Measurements from ENCODE around the gene OR2AE1. TPM values are rescaled to one million over a fixed set of nuclear protein-coding genes. Genes with fewer than 3 reads are reported as not detected.

The OR2AE1 gene
- total RNA-seq, 1 experiment from 2014 or later: not detected

DNA sequence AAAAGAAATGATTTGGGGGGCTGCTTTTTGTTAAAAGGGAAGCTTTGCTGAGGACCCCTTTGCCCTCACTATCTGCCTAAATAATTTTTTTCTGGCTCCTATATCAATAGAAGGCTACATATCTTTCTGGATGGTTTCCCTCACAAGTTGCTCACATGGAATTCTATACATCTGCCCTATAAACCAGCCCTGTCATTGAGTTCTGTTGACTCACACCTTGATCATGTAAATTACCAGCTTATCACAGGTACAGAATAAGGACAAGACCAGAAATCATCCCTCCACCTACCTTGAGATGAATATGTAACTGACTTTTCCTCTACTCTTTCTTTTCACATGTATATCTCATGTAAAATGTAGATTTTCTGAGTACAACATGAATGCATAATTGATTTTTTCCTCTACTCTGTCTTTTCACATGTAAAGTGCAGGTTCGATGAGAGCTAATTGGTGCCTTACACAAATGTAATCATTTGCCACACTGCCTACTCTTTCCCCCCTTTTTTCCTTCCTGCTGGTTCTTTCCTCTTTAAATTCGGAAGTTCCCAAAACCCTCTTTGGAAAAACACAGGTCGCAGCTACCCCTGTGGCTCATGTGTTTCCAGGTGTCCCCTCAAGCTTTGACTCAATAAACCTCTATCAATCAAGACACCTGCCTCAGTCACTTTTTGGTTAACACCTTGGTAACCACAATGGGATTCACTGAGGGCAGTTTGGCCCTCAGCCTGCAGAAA is 36.5 kb downstream of the OR2AE1 start:
- DNase-seq (ENCODE audit: low read depth in 1 of 2, low spot score in 2 of 2): no peak
- Histone ChIP-seq H3K4me1 (replicated peaks) (no peaks in the 10 kb centered on the region), H3K27ac (no peak overlapping the region), H3K4me3 (no peak overlapping the region), H3K27me3 (replicated peaks) (peaks cover 16% of the 10 kb centered on the region), H3K36me3 (no peaks in the 10 kb centered on the region), H3K9me3 (replicated peaks) (no peaks in the 10 kb centered on the region)

DNA sequence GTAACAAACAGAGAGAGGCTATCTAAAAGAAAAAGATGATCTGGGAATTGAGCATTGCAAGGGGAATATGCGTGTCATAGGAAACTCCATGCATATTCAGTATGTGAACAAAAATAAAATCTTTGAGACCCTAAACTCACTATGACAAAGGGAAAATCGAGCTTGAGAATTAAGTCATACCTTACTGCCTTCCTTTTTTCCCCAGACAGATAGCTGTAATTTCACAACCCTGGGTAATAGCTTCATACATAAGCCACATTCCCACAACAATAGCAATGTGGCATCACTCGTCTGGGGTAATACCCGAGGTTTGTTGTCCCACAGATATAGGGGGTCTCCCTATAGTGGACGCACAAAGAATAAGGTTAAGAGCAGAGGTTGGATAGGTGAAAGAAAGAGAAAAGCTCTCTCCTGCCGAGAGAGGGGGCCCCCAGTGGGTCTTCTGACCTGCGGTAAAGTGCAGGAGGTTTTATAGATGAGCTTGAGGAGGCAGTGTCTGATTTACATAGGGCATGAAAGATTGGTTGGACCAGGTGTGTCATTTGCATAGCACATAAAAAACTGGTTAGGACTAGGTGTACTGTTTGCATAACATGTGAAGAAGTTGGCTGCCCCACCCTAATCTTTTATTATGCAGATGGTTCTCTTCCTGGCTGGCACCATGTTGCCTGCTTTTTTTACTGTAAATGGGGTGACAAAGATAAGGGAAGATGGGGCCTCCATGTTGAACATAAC is 37.4 kb downstream of the OR2AE1 start:
- DNase-seq (ENCODE audit: low read depth in 1 of 2, low spot score in 2 of 2): no peak
- Histone ChIP-seq H3K27me3 (replicated peaks) (peaks cover 16% of the 10 kb centered on the region), H3K4me1 (replicated peaks) (no peaks in the 10 kb centered on the region), H3K36me3 (no peaks in the 10 kb centered on the region), H3K9me3 (replicated peaks) (no peaks in the 10 kb centered on the region), H3K27ac (no peak overlapping the region), H3K4me3 (no peak overlapping the region)

DNA sequence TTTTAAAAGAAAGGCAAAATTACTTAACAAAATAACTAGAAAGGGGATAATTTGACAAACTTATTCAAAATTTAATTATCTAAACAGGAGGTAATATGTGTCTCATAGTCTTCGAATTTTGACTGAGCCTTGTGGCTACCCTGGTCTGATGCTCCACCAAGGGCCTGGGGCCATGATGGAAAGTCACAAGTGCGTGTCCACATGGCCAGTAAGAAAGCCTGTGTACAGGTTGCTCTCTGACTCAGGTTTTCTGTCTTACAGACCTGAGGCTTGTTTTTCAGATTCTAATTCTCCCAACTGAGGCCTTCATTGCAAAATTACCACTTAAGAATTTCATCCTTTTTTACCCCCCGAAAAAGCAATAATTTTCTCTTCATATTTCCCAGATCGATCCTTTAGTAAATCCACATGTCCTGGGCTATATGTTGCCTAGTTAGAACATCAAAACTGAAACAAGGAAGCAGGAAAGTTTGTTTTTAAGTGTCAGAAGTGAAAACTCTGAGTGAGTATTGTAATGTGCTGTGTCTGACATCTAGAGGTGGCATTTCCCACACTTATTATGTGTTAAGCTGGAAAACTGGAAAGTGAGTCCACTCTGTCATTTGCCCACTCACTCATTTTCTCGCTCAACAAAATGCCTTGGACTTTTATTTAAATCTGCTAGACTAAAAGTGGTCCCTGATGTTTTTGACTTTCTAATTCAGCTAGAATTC is 39.0 kb downstream of the OR2AE1 start:
- no peak overlapping the region for H3K4me3 ChIP-seq
- DNase-seq (ENCODE audit: low read depth in 1 of 2, low spot score in 2 of 2): no peak
- no peaks in the 10 kb centered on the region for H3K36me3 ChIP-seq
- H3K27me3 ChIP-seq (replicated peaks): peaks cover 20% of the 10 kb centered on the region; the same call in 1 of the 2 replicates
- H3K27ac ChIP-seq: no peak overlapping the region
- H3K4me1 ChIP-seq (replicated peaks): no peaks in the 10 kb centered on the region
- no peaks in the 10 kb centered on the region for H3K9me3 ChIP-seq (replicated peaks)

DNA sequence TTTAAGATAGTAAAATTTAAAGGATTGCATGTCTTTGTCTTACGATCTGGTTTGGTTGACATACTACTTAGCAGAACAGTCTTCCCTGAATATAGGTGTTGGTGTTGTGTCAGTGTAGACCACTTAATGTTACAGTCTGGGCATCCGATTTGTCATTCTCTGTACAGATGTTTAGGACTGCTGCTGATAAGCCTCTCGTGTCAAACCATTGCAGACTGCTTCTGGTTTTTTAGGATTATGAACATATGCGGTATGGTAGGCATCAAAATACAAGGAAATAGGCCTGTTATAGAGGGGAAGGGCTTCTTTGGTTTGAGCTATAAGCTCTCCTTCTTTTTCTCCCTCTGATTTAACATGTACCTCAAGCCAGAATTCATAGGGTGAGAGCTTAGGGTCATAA is 41.6 kb downstream of the OR2AE1 start:
- H3K27ac ChIP-seq: no peak overlapping the region
- DNase-seq (ENCODE audit: low read depth in 1 of 2, low spot score in 2 of 2): no peak
- H3K4me1 ChIP-seq (replicated peaks): no peaks in the 10 kb centered on the region
- H3K36me3 ChIP-seq: no peaks in the 10 kb centered on the region
- H3K4me3 ChIP-seq: no peak overlapping the region
- H3K9me3 ChIP-seq (replicated peaks): no peaks in the 10 kb centered on the region
- peaks cover 17% of the 10 kb centered on the region; the same call in 1 of the 2 replicates for H3K27me3 ChIP-seq (replicated peaks)

DNA sequence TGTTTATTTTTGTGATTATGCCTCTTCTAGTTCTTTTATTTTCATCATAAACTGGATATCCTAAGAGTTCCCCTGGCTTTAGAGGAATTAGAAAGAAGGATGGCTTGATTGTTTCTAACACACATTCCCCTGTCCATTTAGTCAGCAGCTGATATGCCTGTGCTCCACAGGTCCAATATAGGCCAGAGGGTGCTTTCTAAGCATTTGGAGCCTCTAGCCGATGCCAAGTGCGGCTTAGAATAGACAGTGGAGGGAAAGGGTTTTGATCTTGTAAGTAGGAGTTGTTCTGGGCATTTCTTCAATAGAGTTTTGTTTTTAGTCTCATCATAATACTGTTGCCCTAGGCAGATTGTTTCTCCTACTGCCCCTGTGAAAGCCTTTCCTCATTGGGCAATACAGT is 42.5 kb downstream of the OR2AE1 start:
- Histone ChIP-seq H3K4me1 (replicated peaks) (no peaks in the 10 kb centered on the region), H3K27ac (no peak overlapping the region), H3K36me3 (no peaks in the 10 kb centered on the region), H3K27me3 (replicated peaks) (peaks cover 16% of the 10 kb centered on the region), H3K9me3 (replicated peaks) (no peaks in the 10 kb centered on the region), H3K4me3 (no peak overlapping the region)
- no peak for DNase-seq (ENCODE audit: low read depth in 1 of 2, low spot score in 2 of 2)

DNA sequence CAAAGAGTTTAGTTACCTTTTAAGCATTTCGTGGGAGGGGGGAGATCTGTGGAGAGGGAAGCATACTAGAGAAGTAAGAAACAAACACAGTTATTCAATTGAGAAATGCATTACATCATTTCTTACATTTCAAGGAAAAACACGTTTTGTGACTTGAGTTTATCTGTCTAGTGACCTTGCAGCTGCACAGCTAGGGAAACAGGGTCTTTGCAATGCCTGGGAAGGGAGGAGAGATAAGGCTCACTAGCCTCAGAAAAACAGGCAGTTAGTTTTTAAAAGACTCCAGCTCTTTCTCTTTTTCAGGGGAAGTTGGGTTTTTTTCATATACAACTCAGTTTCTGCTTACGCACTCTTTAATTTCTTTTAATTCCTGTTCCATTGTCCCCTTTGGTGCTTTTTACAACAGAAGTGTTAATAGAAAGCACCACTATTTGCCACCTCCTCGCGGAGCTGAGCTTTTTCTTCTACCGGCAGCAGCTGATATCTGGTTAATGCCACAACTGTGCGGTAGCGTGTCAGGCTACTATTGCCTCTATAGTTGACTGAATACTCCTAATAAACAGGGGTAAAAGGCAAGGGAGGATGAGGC is 43.5 kb downstream of the OR2AE1 start:
- no peak overlapping the region for H3K27ac ChIP-seq
- no peak for DNase-seq (ENCODE audit: low read depth in 1 of 2, low spot score in 2 of 2)
- no peaks in the 10 kb centered on the region for H3K36me3 ChIP-seq
- no peak overlapping the region for H3K4me3 ChIP-seq
- no peaks in the 10 kb centered on the region for H3K4me1 ChIP-seq (replicated peaks)
- H3K9me3 ChIP-seq (replicated peaks): no peaks in the 10 kb centered on the region
- peaks cover 10% of the 10 kb centered on the region for H3K27me3 ChIP-seq (replicated peaks)

DNA sequence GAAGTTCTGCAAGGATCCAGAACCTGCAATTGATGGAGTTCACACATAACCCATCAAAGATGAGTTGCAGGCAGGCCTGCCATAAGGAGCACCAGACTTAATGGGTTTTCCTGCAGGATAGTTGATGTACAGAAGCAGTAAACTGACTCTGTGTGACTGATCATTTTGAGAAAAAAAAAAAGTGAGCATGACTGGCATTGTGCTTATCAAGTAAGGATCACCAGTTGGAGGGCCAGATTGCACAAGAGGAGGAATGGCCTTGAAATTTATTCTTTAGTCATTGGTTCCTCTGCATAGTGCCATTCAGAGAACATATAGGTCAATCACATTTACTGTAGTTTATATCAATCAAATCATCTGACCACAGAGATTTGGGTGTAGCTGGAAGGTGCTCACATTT is 45.2 kb downstream of the OR2AE1 start:
- Histone ChIP-seq H3K9me3 (replicated peaks) (no peaks in the 10 kb centered on the region), H3K4me1 (replicated peaks) (no peaks in the 10 kb centered on the region), H3K4me3 (no peak overlapping the region), H3K27ac (no peak overlapping the region), H3K27me3 (replicated peaks) (peaks cover 10% of the 10 kb centered on the region; the same call in 1 of the 2 replicates), H3K36me3 (no peaks in the 10 kb centered on the region)
- no peak for DNase-seq (ENCODE audit: low read depth in 1 of 2, low spot score in 2 of 2)

DNA sequence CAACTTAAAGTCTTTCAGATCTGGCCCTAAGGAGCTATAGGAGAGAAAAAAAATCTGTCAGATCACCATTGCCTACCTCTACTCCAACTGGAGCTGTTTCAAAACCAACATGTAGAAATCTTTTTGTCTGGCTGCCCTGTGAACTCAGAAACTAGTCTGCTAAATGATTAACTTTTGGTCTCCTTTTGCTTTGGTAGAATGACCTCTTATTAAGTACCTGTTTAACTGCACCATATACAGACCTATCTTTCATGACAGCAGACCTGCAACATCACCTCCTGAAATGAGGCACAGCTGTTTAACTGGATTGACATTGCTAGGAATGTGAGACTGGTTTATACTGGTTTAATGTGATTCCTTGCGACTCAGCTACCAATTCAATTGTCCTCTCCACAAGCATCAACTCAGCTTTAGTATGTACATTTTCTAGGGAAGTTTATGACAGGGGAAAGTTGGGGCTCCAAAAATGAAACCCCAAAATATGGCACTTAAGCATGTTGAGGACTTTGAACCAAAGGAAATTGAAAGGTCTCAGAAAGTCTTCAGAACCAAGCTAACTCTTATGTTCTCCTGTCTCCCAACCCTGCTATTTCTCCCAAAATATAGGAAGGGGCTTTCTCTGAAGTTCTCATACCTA is 47.2 kb downstream of the OR2AE1 start:
- no peak for DNase-seq (ENCODE audit: low read depth in 1 of 2, low spot score in 2 of 2)
- Histone ChIP-seq H3K4me1 (replicated peaks) (no peaks in the 10 kb centered on the region), H3K9me3 (replicated peaks) (no peaks in the 10 kb centered on the region), H3K27ac (no peak overlapping the region), H3K36me3 (no peaks in the 10 kb centered on the region), H3K27me3 (replicated peaks) (peaks cover 11% of the 10 kb centered on the region; the same call in 1 of the 2 replicates), H3K4me3 (no peak overlapping the region)

DNA sequence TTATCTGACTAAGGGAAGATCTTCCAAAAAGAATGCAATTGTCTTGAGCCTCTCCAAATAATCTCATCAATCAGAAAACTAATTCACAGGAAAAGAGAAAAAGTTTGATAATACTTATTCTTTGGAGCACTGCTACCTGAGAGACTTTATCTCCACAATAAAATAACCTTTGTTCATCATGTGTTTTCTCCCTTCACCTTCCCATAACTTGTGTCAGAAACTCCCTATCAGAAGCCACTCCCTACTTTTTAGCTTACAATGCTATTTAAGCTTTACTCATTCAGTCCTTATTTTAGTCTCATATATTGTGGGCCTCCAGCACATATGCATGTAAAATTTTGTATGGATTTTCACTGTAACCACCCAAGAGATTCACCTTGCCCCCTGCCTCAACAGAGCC is 48.0 kb downstream of the OR2AE1 start:
- no peak for DNase-seq (ENCODE audit: low read depth in 1 of 2, low spot score in 2 of 2)
- Histone ChIP-seq H3K9me3 (replicated peaks) (no peaks in the 10 kb centered on the region), H3K36me3 (no peaks in the 10 kb centered on the region), H3K4me1 (replicated peaks) (no peaks in the 10 kb centered on the region), H3K4me3 (no peak overlapping the region), H3K27me3 (replicated peaks) (peaks cover 11% of the 10 kb centered on the region; the same call in 1 of the 2 replicates), H3K27ac (no peak overlapping the region)

DNA sequence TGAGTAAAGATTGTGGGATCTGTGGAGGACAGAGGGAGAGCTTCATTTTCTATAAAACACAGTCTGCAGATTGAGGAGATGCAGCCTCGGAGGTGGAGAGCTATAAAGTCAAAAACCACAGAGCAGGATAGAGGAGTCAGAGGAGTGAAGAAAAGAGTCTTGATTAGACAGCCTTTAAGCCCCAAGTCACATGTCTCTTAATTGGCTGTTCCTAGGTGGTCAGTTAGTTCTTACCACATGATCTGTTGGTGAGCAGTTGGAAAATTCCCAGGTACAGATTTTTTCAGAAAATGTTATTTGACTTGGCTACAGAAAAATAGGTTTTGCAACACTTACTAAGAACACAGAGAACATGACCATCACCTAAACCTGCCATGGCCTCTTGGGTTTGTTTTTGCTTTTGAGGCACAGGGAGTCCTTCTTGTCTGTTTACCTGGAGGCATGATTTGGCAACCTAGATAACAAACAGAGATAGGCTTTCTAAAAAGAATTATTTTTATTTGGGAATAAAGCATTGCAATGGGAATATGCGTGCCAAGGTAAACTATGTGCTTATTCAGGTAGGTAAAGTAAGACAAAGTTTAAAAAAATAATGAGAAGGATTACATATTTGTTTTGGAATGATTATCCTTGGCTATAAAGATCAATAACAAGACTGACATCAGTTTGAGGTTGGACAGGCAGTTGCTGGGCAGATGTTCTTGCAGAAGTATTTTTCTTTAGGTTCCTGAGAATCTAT is 49.6 kb downstream of the OR2AE1 start:
- DNase-seq (ENCODE audit: low read depth in 1 of 2, low spot score in 2 of 2): no peak

More for the DNA sequence above, 49.6 kb downstream of the OR2AE1 start:
- H3K27me3 ChIP-seq (replicated peaks): peaks cover 7% of the 10 kb centered on the region; the same call in 1 of the 2 replicates
- no peak overlapping the region for H3K27ac ChIP-seq
- no peaks in the 10 kb centered on the region for H3K4me1 ChIP-seq (replicated peaks)
- no peak overlapping the region for H3K4me3 ChIP-seq
- no peaks in the 10 kb centered on the region for H3K36me3 ChIP-seq
- H3K9me3 ChIP-seq (replicated peaks): no peaks in the 10 kb centered on the region
